AG09319 (cell line): ENCODE measurements around the gene FN3KRP.

Experiments used
- DNase-seq: peaks from one replicate; pipeline ENCODE4 v3.0.0-alpha.2; 2010; ENCODE audit warnings: low read depth; ENCODE audit errors: extremely low read depth
- CTCF ChIP-seq: IDR thresholded peaks from 2 replicates; pipeline ENCODE4 v1.5.1; 2011; ENCODE audit warnings: low read depth, mild to moderate bottlenecking, inconsistent platforms, low read length, moderate library complexity

FN3KRP gene

GRCh38 chr17:82710499-82711232 is 5.8 kb upstream of the FN3KRP start:
- TF ChIP-seq CTCF: no peak
- DNase-seq: no peak

DNA sequence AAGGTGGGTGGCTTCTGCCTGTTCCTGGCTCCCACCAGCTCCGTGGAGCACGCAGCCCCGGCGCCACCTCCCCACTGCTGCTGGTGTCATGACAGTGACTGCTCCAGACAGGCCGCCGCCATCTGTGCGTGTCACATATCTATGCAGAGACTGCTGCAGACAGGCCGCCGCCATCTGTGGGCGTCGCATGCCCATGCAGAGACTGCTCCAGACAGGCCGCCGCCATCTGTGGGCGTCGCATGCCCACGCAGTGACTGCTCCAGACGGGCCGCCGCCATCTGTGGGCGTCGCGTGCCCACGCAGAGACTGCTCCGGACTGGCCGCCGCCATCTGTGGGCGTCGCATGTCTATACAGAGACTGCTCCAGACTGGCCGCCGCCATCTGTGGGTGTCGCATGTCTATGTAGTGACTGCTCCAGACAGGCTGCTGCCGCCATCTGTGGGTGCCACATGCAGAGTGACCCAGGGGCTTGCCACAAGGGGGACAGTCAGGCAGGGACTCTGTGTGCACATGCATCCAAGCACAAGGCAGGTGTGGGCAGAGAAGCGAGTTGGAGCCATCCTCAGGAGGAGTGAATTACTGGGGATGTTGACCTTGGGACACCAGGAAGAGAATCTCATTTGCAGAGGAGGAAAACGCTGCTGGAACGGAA is 3.3 kb upstream of the FN3KRP start:
- TF ChIP-seq CTCF: no peak
- DNase-seq: no peak

GRCh38 chr17:82718986-82719685 is 2.6 kb downstream of the FN3KRP start:
- no peak for DNase-seq
- TF ChIP-seq CTCF: no peak

DNA sequence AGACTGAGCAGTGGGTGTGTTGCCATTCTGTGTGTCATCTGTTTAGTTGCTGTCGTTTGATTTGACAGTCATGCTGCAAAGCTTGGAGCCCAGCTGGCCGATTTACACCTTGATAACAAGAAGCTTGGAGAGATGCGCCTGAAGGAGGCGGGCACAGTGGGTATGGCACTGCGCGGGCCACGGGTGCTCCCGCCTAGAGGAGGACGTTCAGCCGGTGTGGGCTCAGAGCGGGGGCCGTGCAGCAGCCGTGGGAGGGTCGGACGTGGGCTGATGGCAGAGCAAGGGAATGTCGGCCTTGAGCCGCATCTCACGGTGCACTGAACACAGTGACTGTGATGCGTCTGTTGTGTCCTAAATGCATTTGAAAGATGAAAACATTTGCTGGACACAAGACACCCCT is 3.7 kb downstream of the FN3KRP start:
- no peak for TF ChIP-seq CTCF
- DNase-seq: no peak

- no peak for TF ChIP-seq CTCF
Observed at GRCh38 chr17:82722341-82723013, 6.0 kb downstream of the FN3KRP start.

DNA sequence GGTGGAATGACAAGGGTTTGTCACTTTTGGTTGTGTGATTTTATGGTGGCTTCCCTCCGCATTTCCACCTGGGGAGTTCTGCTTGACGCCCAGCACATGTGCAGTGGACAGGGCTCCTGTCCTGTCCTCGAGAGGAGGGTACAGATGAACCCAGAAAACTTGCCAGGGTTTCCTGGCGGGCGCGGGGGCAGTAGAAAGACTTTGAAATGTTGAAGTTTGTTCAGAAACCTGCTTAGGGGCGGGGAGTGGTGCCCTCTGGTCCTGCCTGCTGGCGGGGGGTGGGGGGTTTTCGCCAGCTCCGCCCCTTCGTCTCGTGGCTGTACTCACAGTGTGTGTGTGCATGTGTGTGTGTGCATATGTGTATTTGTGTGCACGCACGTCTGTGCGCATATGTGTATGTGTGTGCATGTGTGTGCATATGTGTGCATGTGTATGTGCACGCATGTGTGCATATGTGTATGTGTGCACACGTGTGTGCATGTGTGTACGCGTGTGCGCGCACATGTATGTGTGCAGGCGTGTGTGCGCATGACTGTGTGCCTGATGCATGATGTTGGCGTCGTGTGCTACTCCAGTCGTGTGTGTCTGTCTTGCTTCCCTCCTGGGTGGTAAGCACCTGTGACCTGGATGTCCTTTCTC is 6.8 kb downstream of the FN3KRP start:
- no peak for TF ChIP-seq CTCF
- DNase-seq: no peak

More at GRCh38 chr17:82722341-82723013, 6.0 kb downstream of the FN3KRP start:
- DNase-seq: no peak
